ENCODE results near the gene TBC1D9B.

DNA sequence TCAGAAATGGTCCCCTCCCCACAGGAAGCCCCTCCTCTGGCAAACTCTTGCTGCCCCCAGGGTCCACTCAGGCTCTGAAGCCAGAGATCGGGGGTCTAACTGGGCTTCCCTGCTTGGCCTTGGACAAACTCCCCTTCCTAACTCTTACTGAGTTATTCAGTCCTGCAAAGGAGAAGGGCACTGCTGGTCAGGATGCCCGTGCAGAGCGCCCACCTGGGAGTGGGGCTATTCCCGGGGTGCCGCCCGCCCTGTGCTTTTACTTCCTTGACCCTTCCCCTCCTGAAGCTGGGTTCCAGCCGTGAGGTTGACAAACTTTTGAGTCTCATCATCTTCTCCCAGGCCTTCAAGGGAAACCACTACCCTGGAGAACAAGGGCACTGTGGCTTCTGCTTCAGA is 4.9 kb downstream of the TBC1D9B start:
- no peak for TF ChIP-seq ELF4 (IDR thresholded peaks at IDR 0.05)
- TF ChIP-seq ZNF384 (IDR thresholded peaks at IDR 0.05) = no peak
- TF ChIP-seq ARNT (IDR thresholded peaks at IDR 0.05) = no peak
- no peak for TF ChIP-seq FOXK2 (IDR thresholded peaks at IDR 0.05)
- TF ChIP-seq SUZ12 (IDR thresholded peaks at IDR 0.05) = no peak
- no peak for TF ChIP-seq HDGF (IDR thresholded peaks at IDR 0.05; ENCODE audit: borderline replicate concordance)
- no peak for TF ChIP-seq FOXM1 (IDR thresholded peaks at IDR 0.05; ENCODE audit: borderline replicate concordance)
- TF ChIP-seq SP1 (IDR thresholded peaks at IDR 0.05) = no peak
- TF ChIP-seq, protein P1, sequence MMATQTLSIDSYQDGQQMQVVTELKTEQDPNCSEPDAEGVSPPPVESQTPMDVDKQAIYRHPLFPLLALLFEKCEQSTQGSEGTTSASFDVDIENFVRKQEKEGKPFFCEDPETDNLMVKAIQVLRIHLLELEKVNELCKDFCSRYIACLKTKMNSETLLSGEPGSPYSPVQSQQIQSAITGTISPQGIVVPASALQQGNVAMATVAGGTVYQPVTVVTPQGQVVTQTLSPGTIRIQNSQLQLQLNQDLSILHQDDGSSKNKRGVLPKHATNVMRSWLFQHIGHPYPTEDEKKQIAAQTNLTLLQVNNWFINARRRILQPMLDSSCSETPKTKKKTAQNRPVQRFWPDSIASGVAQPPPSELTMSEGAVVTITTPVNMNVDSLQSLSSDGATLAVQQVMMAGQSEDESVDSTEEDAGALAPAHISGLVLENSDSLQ (IDR thresholded peaks at IDR 0.05) = no peak
- TF ChIP-seq NFRKB (IDR thresholded peaks at IDR 0.05) = no peak
- no peak for TF ChIP-seq TARDBP (IDR thresholded peaks at IDR 0.05)

All from HEK293T (cell line).